ENCODE measurements around the gene MICAL2. TPM values are rescaled to one million over a fixed set of nuclear protein-coding genes. Genes with fewer than 3 reads are reported as not detected.

MICAL2 gene
- total RNA-seq, 1 donor from 2014 or later, result 158 TPM

DNA sequence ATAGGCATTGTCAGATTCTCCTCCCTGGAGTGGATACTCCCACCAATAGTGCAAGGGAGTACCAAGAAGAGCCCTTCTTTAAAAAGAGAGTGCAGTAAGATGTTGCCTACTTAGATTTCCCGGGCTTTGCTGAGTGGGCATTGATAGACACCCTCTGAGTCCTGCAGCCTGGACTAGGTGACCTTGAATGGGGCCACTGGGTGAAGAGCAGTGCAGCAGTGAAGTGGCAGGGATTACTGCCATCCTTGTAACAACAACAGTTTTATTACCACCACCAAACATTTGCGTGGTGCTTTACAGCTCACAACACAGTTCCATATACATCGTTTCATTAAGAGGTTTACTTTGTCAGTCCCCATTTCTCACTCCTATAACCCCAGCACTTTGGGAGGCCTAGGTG lies 59.4 kb downstream of the MICAL2 start:
- DNase-seq (ENCODE audit: low spot score), result no peak

DNA sequence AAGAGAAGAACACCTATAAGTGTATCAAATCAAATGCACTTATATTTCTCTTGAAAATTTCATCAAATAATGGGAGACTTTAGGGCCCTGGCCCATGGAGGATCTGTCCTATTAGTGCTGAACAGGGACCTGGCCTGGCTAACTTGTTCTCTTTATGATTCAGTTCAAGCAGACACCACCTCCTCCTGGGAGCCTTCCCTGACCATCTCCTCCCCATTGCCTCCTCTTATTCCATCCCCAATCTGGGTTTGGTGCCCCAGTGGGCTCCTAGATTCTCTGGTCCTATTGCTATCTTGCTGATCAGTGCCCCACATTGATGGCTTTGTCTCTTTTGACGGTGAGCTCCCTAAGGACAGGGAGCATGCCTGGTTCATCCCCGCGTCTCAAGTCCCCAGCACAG lies 60.1 kb downstream of the MICAL2 start:
- DNase-seq (ENCODE audit: low spot score), result no peak

DNA sequence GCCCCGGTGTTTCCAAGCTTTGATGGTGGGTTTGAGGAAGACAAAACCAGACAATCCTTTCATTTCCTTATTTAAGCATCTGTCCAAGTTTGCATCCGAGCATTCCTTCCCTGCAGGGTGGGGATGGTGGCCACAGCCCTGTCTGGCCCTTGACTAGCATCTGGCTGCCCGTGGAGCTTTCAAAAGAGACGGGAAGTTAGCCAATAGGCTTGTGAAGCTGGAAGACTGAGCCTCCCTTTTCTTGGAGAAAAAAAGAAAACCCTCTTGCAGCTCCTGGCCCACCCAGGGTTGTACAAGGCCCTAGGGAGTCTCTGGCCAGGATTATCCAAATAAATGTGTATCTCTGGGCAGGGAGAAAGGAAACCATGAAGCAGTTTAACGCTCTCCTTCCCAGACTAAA lies 60.6 kb downstream of the MICAL2 start:
- no peak for DNase-seq (ENCODE audit: low spot score)

- no peak for DNase-seq (ENCODE audit: low spot score)
Observed at GRCh38 chr11:12171921-12172320, 61.5 kb downstream of the MICAL2 start.

DNA sequence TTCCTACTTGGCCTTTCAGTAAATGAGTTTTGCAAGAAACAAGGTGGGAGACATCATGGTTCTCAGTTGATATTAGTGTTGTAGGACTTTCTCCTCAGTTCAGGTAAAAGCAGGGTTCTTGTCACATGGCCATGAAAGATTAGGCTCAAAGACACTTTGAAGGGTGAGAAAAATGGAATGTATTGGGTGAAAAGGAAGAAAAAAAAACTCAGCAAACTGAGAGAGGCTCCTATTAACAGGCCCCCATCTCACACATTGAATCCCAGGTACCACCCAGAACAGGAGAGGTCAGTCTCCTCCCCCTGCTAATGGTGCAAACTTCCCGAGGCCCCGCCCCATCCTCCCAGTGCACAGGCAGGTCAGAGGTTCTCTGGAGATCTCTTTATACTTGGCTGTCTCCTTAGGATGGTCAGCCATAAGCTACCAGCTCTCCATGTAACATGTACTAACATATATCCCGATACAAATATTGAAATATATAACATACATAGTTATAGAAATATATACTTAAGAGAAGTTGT lies 62.2 kb downstream of the MICAL2 start:
- DNase-seq (ENCODE audit: low spot score), result no peak

DNA sequence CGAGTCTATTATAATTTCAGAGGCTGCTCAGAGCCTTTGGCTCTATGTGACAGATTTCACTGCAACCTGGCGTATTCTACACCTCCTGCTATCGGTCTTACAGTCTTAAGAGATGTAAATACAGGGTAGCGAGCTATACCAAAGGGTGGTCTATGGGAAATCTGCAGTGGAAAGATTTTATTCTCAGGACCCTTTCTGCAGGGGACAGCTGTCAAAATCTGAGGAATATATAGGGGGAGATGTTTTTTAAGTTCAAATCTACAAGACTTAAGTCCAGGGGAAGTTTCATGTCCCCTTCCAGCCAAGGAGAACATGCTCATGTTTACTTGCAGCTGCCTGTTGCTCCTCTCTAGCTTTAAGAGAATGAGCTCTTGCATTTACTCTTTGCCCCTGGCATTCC lies 62.7 kb downstream of the MICAL2 start:
- no peak for DNase-seq (ENCODE audit: low spot score)

DNA sequence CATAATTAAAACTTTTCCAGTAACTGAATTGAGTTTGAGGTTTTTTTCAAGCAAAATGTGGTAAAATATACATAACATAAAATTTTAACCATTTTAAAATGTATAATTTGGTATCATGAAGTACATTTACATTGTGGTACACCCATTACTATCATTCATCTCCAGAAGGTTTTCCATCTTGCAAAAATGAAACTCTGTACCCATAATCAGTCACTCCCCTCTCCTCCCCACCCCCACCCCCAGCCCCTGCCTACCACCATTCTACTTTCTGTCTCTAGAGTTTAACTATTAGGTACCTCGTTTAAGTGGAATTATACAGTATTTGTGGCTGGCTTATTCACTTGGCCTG lies 63.7 kb downstream of the MICAL2 start:
- DNase-seq (ENCODE audit: low spot score), result no peak

DNA sequence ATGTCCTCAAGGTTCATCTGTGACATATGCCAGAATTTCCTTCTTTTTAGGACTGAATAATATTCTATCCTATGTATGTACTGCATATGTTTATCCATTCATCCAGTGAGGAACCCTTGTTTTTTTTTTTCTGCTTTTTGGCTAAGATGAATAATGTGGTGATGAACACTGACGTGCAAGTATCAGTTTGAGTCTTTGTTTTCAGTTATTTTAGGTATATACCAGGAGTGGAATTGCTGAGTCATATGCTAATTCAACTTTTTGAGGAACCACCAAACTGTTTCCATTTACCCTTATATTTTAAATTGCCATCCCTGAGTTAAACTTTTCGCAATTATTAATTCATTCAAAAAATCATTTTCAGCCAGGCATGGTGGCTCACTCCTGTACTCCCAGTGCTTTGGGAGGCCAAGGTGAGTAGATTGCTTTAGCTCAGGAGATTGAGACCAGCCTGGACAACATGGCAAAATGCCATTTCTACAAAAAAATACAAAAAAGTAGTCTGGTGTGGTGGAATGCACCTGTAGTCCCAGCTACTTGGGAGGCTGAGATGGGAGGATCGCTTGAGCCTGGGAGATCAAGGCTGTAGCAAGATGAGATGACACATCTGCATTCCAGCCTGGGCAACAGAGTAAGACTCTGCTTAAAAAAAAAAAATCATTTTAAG lies 64.2 kb downstream of the MICAL2 start:
- DNase-seq (ENCODE audit: low spot score), result no peak

- DNase-seq (ENCODE audit: low spot score), result no peak
Observed at GRCh38 chr11:12175694-12176241, 65.4 kb downstream of the MICAL2 start.

DNA sequence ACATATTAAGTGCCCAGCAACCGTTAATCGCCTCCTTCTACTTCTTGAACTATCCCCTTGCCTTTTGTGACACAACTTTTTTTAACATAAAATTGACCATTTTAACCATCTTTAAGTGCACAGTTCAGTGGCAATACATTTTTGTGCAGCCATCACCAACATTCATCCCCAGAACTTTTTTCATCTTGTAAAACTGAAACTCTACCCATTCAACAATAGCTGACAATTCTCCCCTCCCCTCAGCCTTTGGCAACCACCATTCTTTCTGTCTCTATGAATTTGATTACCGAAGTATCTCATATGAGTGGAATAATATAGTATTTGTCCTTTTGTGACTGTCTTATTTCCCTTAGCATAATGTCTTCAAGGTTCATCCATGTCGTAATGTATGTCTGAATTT lies 66.0 kb downstream of the MICAL2 start:
- no peak for DNase-seq (ENCODE audit: low spot score)

DNA sequence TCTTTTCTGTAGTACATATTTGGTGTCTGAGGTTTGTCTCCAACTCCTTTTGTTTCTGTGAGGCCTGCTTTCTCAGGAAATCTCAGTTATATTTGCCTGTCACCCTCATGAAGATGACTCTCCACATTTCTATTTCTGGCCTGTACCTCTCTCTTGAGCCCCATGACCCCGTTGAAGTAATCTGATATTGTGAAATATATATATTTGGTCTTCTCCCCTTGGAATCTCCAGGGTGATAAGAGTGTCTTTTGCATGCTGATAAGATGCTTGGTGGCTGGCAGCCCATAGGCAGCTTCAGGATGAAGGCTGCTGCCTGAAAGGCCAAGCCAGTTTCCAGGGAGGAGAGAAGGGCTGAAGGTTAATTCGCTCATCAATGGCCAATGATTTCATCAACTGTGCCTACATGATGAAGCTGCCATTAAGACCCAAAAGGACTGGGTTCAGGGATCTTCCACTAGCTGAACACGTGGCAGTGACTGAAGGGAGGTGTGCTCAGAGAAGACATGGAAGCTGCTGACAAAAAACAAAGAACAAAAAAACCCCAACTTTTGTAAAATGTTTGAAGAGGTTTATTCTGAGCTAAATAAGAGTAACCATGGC lies 67.4 kb downstream of the MICAL2 start:
- DNase-seq (ENCODE audit: low spot score), result no peak

DNA sequence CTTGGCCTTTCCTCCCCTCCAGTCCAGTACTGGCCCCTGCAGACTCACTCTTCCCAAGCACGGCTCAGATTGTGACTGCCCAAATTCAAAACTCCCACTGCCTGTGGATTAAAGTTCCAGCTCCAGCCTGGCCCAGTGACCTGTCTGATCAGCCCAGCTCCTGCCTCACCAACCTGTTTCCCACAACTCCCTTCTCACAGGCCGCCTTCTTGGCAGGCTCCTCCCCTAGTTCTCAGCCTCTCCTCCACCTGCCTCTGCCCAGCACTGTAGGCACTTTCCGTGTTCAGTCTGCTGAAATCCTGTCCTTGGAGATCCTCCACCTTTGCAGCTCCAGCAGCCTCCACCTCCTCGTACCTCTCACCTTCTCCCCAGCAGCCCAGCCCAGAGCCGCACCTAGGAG lies 68.6 kb downstream of the MICAL2 start:
- no peak for DNase-seq (ENCODE audit: low spot score)

GRCh38 chr11:12179531-12179930 lies 69.1 kb downstream of the MICAL2 start:
- no peak for DNase-seq (ENCODE audit: low spot score)

DNA sequence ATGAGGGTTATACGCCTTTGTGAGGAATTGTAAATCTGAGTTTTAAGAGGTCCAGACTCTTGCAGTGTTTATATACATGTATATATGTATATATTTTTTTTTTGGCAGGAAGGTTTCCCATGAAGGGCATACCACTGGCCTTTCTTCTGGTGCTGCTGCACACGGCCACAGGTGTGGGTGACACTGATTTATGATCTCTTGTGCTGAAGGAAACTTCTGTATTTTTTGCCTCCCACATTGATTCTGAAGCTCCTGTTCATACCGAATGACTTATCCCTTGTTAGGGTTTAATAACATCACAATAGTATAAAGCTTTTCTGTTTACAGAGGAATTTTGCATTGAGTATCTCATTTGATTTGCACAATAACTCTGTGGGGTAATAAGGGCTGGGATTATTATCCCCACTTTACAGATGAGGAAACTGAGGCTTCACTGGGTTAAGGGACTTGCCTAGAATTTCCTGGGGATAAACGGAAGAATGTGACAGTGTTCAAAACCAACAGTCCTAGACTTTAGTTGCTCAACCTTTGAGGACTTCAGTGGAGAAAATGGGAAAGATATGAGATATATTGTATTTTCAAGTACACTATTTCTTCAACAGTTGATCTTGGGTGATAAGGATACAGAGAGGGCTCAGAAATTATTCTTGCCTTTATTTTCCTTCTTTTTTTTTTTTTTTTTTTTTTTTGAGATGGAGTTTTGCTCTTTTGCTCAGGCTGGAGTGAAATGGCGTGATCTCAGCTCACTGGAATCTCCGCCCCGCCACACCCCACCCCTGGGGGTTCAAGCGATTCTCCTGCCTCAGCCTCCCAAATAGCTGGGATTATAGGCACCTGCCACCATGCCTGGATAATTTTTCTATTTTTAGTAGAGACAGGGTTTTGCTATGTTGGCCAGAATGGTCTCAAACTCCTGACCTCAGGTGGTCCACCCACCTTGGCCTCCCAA lies 70.1 kb downstream of the MICAL2 start:
- DNase-seq (ENCODE audit: low spot score), result no peak

DNA sequence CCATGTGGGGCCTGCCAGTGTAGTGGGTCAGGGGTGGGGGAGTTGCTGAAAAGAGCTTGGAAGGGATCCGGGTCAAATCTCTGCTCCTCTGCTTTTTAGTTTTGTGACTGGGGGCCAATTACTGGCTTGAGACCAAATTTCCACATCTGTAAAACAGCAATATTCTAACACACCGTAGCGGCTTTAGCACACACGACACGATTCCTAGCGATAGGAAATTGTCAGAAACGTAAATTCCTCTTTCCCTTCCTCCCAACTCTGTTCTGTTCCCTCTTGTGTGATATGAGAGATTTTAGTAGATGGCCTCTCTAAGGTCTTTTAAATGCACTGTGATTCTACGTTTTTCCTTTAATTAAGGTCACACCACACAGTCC lies 71.9 kb downstream of the MICAL2 start:
- DNase-seq (ENCODE audit: low spot score), result no peak

- DNase-seq (ENCODE audit: low spot score), result no peak
Observed at GRCh38 chr11:12182676-12183541, 72.5 kb downstream of the MICAL2 start.

- no peak for DNase-seq (ENCODE audit: low spot score)
Observed at GRCh38 chr11:12183827-12184620, 73.6 kb downstream of the MICAL2 start.

- no peak for DNase-seq (ENCODE audit: low spot score)
Observed at GRCh38 chr11:12184699-12185098, 74.3 kb downstream of the MICAL2 start.

DNA sequence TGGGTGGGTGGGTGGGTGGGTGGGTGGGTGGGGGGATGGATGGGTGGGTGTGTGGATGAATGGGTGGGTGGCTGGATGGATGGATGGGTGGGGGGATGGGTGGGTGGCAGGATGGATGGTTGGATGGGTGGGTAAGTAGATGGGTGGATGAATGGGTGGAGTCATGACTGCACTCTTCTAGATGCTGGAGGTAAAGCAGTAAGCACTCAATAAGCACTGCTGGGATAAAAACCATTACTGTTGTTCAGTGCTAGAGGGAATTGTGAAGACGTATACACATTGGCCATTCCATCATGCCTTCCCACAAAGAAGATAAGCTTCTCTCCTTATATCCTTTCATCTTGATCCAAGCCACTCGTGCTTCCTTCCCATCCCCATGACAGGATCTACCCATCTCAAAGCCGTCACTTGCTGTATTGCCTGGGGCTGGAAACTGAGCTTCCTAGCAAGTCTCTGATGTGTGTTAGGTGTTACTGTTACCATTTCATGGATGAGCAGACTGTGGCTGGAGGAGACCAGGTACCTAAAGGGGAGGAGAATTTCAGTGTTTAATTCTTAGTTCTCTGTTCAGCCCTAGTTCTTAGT lies 74.8 kb downstream of the MICAL2 start:
- DNase-seq (ENCODE audit: low spot score), result no peak

GRCh38 chr11:12185914-12186313 lies 75.5 kb downstream of the MICAL2 start:
- no peak for DNase-seq (ENCODE audit: low spot score)

Measured in mucosa of gallbladder (tissue), 1 donor.